Measurements from ENCODE around the gene CDK6.

- TF ChIP-seq POLR2A (IDR thresholded peaks at IDR 0.05) (no peak), CTCF (IDR thresholded peaks at IDR 0.05 in 4 of 5, conservative IDR thresholded peaks at IDR 0.05 in 1 of 5) (no peak)
Measured at GRCh38 chr7:92815412-92815811, 21.0 kb downstream of the CDK6 start.
